MM.1S (cell line): Measurements from ENCODE around the gene ADAM8.

Experiments used
- EZH2 ChIP-seq: fragments of 300-600 bp; sonication (generic); optimal IDR thresholded peaks from 2 replicates; pipeline ENCODE3; 2017; ENCODE audit warnings: low read depth, mild to moderate bottlenecking, antibody characterized with exemption, low read length, mixed read lengths
- EZH2phosphoT487 ChIP-seq: fragments of 300-600 bp; sonication (generic); IDR thresholded peaks from 2 replicates; pipeline ENCODE4 v1.6.1; 2018; ENCODE audit warnings: antibody characterized with exemption, low read length
- TF ChIP-seq, protein P1 (sequence below): fragments of 300-600 bp; sonication (generic); IDR thresholded peaks from 2 replicates; pipeline ENCODE4 v1.5.1; 2016; ENCODE audit warnings: antibody characterized with exemption, low read length, mixed read lengths

DNA sequence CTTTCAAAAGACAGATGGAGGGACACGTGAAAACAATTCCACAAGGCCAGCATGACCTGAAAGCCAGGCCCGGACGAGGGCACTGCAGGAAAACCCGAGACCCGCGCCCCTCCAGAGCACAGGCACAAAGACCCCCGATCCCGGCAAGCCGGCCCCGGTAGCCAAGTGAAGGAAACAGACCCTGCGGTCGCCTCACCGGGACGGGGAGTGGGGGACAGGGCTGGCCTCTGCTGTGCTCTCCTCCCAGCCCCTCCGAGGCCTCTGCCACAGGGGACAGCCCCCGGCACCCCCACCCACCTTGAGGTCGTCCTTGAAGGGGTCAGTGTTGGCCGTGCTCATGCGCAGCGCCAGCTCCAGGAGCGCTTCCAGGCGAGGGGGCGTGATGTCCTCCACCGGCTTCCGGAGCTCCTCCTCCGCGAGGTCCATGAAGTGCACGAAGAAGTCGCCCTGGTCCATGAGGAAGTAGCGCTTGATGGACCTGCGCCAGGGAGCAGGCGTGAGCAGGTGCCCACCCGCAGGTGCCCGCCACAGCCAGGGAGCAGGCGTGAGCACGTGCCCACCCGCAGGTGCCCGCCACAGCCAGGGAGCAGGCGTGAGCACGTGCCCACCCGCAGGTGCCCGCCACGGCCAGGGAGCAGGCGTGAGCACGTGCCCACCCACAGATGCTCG lies 11.3 kb upstream of the ADAM8 start:
- TF ChIP-seq, protein P1, sequence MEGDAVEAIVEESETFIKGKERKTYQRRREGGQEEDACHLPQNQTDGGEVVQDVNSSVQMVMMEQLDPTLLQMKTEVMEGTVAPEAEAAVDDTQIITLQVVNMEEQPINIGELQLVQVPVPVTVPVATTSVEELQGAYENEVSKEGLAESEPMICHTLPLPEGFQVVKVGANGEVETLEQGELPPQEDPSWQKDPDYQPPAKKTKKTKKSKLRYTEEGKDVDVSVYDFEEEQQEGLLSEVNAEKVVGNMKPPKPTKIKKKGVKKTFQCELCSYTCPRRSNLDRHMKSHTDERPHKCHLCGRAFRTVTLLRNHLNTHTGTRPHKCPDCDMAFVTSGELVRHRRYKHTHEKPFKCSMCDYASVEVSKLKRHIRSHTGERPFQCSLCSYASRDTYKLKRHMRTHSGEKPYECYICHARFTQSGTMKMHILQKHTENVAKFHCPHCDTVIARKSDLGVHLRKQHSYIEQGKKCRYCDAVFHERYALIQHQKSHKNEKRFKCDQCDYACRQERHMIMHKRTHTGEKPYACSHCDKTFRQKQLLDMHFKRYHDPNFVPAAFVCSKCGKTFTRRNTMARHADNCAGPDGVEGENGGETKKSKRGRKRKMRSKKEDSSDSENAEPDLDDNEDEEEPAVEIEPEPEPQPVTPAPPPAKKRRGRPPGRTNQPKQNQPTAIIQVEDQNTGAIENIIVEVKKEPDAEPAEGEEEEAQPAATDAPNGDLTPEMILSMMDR: no peak
- TF ChIP-seq EZH2phosphoT487 (no peak), EZH2 (no peak)
